ENCODE data around the gene SLX9.
A peak's percentile ranks its signal among the peaks of the same experiment; 100 is the strongest.

Gene SLX9

GRCh38 chr21:44939532-44940115 is at the start of gene SLX9:
TSS of gene SLX9 (plus strand) at chr21:44940029. CDS start at chr21:44940058, 29 bp downstream.
- DNase-seq = peak; percentile 85

- DNase-seq = no peak
These were observed 49.4 kb upstream of the SLX9 start for GRCh38 chr21:44890338-44890931.

- no peak for DNase-seq
These were observed 48.8 kb upstream of the SLX9 start for GRCh38 chr21:44890961-44891541.

GRCh38 chr21:44891631-44892031 is 48.2 kb upstream of the SLX9 start:
- DNase-seq = no peak

DNA sequence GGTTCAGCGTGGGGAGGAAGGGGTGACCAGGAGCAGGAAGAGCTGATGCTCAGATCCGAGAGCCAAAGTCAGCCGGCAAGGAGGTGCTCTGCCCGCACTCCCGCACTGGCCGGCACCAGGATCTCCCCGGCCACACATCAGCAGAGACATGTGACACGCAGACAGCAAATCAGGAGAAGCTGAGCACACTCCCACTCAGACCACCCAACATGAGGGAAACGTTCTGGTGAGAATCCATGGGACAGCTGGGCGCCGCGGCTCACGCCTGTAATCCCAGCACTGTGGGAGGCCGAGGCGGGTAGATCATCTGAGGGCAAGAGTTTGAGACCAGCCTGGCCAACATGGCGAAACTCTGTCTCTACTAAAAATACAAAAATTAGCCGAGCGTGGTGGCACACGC is 47.7 kb upstream of the SLX9 start:
- no peak for DNase-seq

GRCh38 chr21:44892536-44893277 is 47.1 kb upstream of the SLX9 start:
- DNase-seq = peak; percentile 70

DNA sequence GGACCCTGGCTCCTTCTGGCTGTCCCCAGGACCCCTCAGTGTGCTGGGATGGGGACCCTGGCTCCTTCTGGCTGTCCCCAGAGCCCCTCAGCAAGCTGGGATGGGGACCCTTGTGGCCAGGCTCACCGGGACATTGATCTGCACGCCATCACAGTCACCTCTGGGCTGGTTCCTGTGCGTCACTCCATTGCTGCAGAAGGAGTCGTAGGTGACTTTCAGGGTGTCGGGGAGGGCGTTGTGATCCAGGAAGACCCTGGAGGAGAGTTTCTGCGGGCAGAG is 46.6 kb upstream of the SLX9 start:
- no peak for DNase-seq

DNA sequence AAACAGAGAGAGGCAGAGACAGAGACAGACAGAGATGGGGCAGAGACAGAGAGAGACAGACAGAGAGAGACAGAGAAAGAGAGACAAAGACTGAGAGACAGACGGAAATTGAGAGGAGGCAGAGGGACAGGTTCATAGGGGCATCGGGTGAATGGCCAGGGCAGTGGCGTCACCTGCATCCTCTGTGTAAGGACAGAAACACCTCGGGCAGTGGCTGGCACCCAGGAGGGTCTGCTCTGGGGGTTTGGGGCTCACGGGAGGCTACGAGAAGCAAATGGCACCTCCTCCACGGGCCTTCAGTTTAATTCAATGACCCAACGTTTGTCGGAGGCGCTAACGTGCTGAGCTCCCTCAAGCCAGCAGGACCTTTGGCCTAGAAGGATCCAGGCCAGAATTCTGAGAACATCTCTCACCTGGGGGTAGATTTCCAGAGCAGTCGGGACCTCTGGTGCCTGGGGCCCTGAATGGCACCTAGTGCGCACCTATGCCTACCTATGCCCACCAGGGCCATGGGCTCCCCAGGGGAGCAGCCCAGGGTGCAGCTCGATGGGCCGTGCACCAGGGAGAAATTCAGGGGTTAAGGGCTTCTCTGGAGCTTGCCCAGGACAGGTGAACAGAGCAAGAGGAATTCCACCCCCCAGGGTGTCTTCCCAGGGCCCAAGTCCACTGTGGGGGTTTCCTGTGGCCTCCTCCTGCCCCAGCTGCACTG is 45.7 kb upstream of the SLX9 start:
- no peak for DNase-seq

DNA sequence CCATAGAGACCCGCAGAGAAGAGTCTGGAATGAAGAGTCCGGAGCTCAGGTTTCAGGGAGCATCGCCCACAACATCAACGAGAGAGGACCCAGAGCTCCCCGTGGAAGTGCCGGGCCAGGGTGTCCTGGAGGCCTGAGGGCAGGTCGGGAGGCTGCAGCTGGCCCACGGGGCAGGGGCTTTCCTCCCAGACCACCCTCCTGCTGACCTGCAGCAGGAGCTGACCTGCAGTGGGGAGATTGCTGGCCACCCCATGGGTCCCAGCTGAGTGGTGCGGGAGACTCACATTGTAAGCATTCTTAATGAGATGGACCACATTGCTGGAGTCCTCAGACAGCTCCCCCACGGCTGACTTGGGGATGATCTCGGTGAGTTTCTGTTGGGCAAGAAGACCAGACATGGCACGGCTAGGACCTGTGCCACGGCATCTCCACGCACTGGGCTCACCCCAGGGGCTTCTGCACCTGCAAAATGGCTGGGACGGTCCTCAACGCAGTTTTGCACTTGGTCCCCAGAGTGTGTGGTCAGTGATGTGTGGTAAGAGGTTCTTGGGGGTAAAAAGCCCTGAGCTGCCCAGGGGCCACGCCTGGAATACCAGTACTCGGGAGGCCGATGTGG is 45.0 kb upstream of the SLX9 start:
- DNase-seq = no peak

DNA sequence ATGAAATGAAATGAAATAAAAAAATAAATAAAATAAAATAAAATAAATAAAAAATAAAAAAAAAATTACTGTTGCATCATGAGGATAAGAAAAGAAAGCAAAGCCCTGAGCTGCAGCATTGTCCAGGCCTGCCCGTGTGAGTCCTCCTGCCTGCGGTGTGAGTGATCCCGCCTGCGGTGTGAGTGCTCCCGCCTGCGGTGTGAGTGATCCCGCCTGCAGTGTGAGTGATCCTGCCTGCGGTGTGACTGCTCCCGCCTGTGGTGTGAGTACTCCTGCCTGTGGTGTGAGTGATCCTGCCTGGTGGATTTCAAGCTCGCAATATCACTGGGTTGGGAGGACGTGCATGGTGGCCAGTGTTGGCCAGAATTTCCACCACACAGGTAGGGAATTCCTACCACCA is 44.0 kb upstream of the SLX9 start:
- no peak for DNase-seq

- DNase-seq = no peak
These were observed 43.1 kb upstream of the SLX9 start for GRCh38 chr21:44896561-44897286.

DNA sequence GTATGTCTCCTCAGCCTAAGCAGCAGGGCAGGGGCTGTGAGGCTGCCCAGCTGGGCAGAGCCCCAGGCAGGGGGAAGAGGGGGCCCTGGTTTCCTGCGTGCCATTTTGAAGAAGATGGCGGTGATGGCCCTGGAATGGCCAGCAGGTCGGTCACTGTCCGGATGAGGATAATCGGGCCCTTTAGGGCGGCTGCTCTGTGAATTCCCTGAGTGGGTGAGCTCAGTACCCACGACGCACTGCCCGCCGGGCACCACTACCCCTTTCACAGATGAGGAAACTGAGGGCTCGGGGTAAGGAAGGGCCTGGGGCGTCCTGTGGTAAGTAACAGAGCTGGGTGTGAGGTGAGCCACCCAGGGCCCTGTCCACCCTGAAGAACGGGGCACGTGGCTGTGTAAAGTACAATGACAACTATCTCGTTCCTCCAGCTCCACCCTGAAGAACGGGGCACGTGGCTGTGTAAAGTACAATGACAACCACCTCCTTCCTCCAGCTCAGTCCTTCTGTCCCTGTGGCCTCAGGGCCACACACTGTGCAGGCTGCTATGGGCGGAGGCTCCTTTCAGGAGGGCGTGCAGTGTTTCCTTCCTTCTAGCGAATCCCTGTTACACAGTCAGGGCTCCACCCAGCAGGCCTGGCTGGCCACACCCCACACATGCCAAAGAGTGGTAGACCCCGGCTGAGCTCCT is 42.4 kb upstream of the SLX9 start:
- DNase-seq = no peak

- no peak for DNase-seq
These were observed 41.8 kb upstream of the SLX9 start for GRCh38 chr21:44898011-44898488.

- no peak for DNase-seq
These were observed 40.7 kb upstream of the SLX9 start for GRCh38 chr21:44898851-44899767.

GRCh38 chr21:44899768-44900558 is 39.9 kb upstream of the SLX9 start:
- DNase-seq = no peak

- DNase-seq = no peak
These were observed 39.1 kb upstream of the SLX9 start for GRCh38 chr21:44900559-44901251.

DNA sequence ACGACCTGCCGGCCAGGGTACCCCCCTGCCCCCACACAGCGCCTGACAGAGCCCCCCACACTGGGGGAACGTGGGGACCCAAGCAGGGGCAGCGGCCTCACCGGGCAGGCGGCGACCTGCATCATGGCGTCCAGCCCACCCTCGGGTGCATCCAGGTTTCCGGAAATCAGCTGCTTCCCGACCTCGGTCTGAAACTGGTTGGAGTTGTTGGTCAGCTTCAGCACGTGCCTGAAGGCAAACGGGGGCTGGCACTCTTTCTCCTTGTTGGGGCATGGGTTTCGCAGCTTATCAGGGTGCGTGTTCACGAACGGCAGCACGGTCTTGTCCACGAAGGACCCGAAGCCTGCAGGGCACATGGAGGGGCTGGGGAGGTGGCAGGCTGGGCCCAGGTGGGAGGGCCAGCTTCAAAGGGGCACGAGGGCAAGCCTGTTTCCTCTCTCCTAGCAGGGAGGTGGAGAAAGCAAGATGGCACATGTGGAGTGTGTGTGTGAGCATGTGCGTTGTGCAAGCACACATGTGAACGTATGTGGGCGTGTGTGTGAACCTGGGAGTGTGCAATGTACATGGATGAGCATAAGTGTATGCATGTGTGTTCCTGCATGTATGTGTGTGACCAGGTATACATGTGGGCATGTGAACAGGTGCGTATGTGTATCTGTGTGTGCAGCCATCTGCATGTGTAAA is 38.3 kb upstream of the SLX9 start:
- no peak for DNase-seq

DNA sequence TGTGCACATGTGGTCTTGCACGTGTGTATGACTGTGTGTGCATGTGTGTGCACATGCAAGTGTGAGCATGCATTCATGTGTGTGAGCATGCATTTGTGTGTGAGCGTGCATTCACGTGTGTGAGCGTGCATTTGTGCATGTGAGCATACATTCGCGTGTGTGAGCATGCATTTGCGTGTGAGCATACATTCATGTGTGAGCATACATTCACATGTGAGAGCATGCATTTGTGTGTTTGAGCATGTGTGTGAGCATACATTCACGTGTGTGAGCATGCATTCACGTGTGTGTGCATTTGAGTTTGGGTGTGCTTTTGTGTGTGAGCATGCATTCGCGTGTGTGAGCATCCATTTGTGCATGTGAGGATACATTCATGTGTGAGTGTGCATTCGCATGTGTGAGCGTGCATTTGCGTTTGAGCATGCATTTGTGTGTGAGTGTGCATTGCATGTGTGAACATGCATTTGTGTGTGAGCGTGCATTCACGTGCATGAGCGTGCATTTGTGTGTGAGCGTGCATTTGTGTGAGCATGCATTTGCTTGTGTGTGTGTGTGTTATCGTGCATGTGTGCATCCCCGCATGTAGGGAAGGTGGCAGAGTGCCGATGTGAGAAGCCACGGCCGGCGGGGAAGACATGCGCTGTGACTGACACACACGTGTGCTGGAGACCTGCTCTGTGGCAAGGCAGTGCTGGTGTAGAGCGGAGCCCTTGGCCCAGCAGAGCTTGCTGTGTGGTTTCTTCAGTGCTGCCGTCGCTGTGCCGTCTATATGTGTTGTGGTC is 37.4 kb upstream of the SLX9 start:
- no peak for DNase-seq
